H1 (cell line): Measurements from ENCODE around the gene GPC6. TPM values are rescaled to one million over a fixed set of nuclear protein-coding genes. Genes with fewer than 3 reads are reported as not detected.

ENCODE experiments used
- CTCF ChIA-PET: fragments of 300-600 bp; sonication (Branson Sonifier 250); formaldehyde crosslinking; loops from one replicate; lab custom pipeline; 2021; ENCODE audit not compliant: partially characterized antibody; lab: Charles Lee
- POLR2A ChIA-PET: fragments of 300-600 bp; sonication (Branson Sonifier 250); formaldehyde crosslinking; loops from one replicate; lab custom pipeline; 2021; ENCODE audit warnings: inconsistent platforms; ENCODE audit not compliant: partially characterized antibody; lab: Charles Lee
- DNase-seq, 2 experiments: peaks; one replicate each; pipeline versions ENCODE4 v3.0.0 to v3.0.0-alpha.2; 2010 to 2022; ENCODE audit warnings: low spot score in 2 of 2, low read depth in 1 of 2, mixed read lengths in 1 of 2
- FAIRE-seq: peaks from 2 replicates; lab custom pipeline; 2011; peaks lifted over from hg19 to GRCh38; lab: Jason Lieb, UNC
- H2AFZ ChIP-seq: 2 replicates; pipeline ENCODE4 v1.8.1; 2012; ENCODE audit warnings: low read length, inconsistent platforms
- H2AK5ac ChIP-seq: 2 replicates; pipeline ENCODE4 v1.6.1; 2013; ENCODE audit warnings: low read depth, low read length
- H2BK120ac ChIP-seq: replicated peaks from 2 replicates; pipeline ENCODE3; 2013; ENCODE audit warnings: low read depth, low read length, inconsistent platforms
- H2BK12ac ChIP-seq: 2 replicates; pipeline ENCODE4 v1.6.1; 2013; ENCODE audit warnings: low read depth, low read length
- H2BK15ac ChIP-seq: 2 replicates; pipeline ENCODE4 v1.6.1; 2013; ENCODE audit warnings: low read length
- H2BK20ac ChIP-seq: 2 replicates; pipeline ENCODE4 v1.6.1; 2013; ENCODE audit warnings: low read length
- H2BK5ac ChIP-seq: 2 replicates; pipeline ENCODE4 v1.6.1; 2013; ENCODE audit warnings: low read depth, low read length
- H3K14ac ChIP-seq: 2 replicates; pipeline ENCODE4 v1.6.1; 2013; ENCODE audit warnings: inconsistent platforms; ENCODE audit not compliant: insufficient read length
- H3K18ac ChIP-seq: 2 replicates; pipeline ENCODE4 v1.6.1; 2013; ENCODE audit warnings: low read length; ENCODE audit errors: extremely low read depth
- H3K23ac ChIP-seq: 2 replicates; pipeline ENCODE4 v1.6.1; 2013; ENCODE audit warnings: inconsistent platforms; ENCODE audit not compliant: insufficient read length
- H3K23me2 ChIP-seq: 2 replicates; pipeline ENCODE4 v1.6.1; 2013; ENCODE audit warnings: low read depth, low read length
- H3K27ac ChIP-seq: 2 replicates; pipeline ENCODE4 v1.6.1; 2011; ENCODE audit warnings: low read depth, low read length, inconsistent platforms
- H3K27me3 ChIP-seq, 4 experiments: replicated peaks in 1 of 4; 1 replicate in 1 of 4; 2 replicates in 3 of 4; pipeline versions ENCODE4 v1.6.1 to v1.8.1; 2011 to 2013; ENCODE audit warnings: low read length in 3 of 4, mild to moderate bottlenecking in 3 of 4, inconsistent platforms in 2 of 4, mixed read lengths in 2 of 4, moderate library complexity in 1 of 4; ENCODE audit not compliant: control insufficient read depth in 3 of 4, insufficient read depth in 3 of 4; ENCODE audit errors: extremely low read depth in 1 of 4
- H3K36me3 ChIP-seq, 4 experiments: 2 replicates each; pipeline versions ENCODE4 v1.6.1 to v1.8.1; 2011 to 2013; ENCODE audit warnings: mild to moderate bottlenecking in 4 of 4, low read length in 3 of 4, moderate library complexity in 2 of 4, control low read depth in 1 of 4, inconsistent platforms in 1 of 4; ENCODE audit not compliant: insufficient read depth in 4 of 4, control insufficient read depth in 2 of 4
- H3K4ac ChIP-seq: replicated peaks from 2 replicates; pipeline ENCODE3; 2013; ENCODE audit warnings: low read length, low read depth, mixed read lengths, inconsistent platforms; ENCODE audit not compliant: insufficient read length
- H3K4me1 ChIP-seq, 4 experiments: replicated peaks in 1 of 4; 1 replicate in 1 of 4; 2 replicates in 3 of 4; pipeline versions ENCODE4 v1.6.1 to v1.8.1; 2011 to 2013; ENCODE audit warnings: low read length in 3 of 4, inconsistent platforms in 2 of 4, mixed read lengths in 1 of 4; ENCODE audit not compliant: insufficient read depth in 4 of 4, control insufficient read depth in 3 of 4
- H3K4me2 ChIP-seq, 2 experiments: 2 replicates each; pipeline versions ENCODE4 v1.6.1 to v1.8.1; 2011 to 2013; ENCODE audit warnings: low read depth in 2 of 2, low read length in 2 of 2, control low read depth in 1 of 2, inconsistent platforms in 1 of 2, mild to moderate bottlenecking in 1 of 2; ENCODE audit not compliant: insufficient read depth in 1 of 2
- H3K4me3 ChIP-seq, 4 experiments: fragments of 200-600, 300-600 bp in 1 of 4; sonication (generic), shearing (Covaris generic), sonication (Bioruptor Twin) in 1 of 4; 2 replicates each; pipeline versions ENCODE4 v1.5.1 to v1.8.1; 2011 to 2016; ENCODE audit warnings: low read length in 4 of 4, low read depth in 3 of 4, control low read depth in 2 of 4, inconsistent platforms in 2 of 4, mild to moderate bottlenecking in 2 of 4, mixed read lengths in 1 of 4, moderate library complexity in 1 of 4; ENCODE audit not compliant: insufficient read depth in 2 of 4; ENCODE audit errors: extremely low read depth in 1 of 4
- H3K56ac ChIP-seq: replicated peaks from 2 replicates; pipeline ENCODE3; 2013; ENCODE audit warnings: low read depth, mild to moderate bottlenecking, mixed read lengths, low read length, inconsistent platforms; ENCODE audit not compliant: insufficient read length
- H3K79me1 ChIP-seq: 2 replicates; pipeline ENCODE4 v1.6.1; 2013; ENCODE audit warnings: low read depth, low read length, control low read depth
- H3K79me2 ChIP-seq, 2 experiments: 2 replicates each; pipeline versions ENCODE4 v1.6.1 to v1.8.1; 2012 to 2013; ENCODE audit warnings: low read length in 2 of 2, mild to moderate bottlenecking in 2 of 2, inconsistent platforms in 1 of 2; ENCODE audit not compliant: insufficient read depth in 2 of 2, control insufficient read depth in 1 of 2
- H3K9ac ChIP-seq, 4 experiments: replicated peaks in 1 of 4; 1 replicate in 1 of 4; 2 replicates in 3 of 4; pipeline versions ENCODE4 v1.6.1 to v1.8.1; 2011 to 2013; ENCODE audit warnings: low read depth in 3 of 4, low read length in 3 of 4, control low read depth in 2 of 4, mild to moderate bottlenecking in 2 of 4, moderate library complexity in 2 of 4, inconsistent platforms in 1 of 4; ENCODE audit errors: extremely low read depth in 1 of 4
- H3K9me3 ChIP-seq, 2 experiments: 2 replicates each; pipeline versions ENCODE4 v1.6.1 to v1.8.1; 2012 to 2013; ENCODE audit warnings: mild to moderate bottlenecking in 2 of 2, moderate library complexity in 2 of 2, control low read depth in 1 of 2, inconsistent platforms in 1 of 2, low read depth in 1 of 2, low read length in 1 of 2, mixed read lengths in 1 of 2; ENCODE audit not compliant: insufficient read depth in 2 of 2
- H4K20me1 ChIP-seq, 2 experiments: replicated peaks in 1 of 2; 2 replicates each; pipeline versions ENCODE3 to v1.8.1; 2011 to 2013; ENCODE audit warnings: inconsistent platforms in 2 of 2, low read length in 2 of 2, mild to moderate bottlenecking in 1 of 2; ENCODE audit not compliant: insufficient read depth in 2 of 2, control insufficient read depth in 1 of 2
- H4K5ac ChIP-seq: 2 replicates; pipeline ENCODE4 v1.6.1; 2013; ENCODE audit warnings: low read length, low read depth, mixed read lengths, inconsistent platforms; ENCODE audit not compliant: insufficient read length
- H4K8ac ChIP-seq: 2 replicates; pipeline ENCODE4 v1.8.0; 2013; ENCODE audit warnings: mild to moderate bottlenecking, moderate library complexity, low read length, inconsistent platforms; ENCODE audit not compliant: insufficient read depth; ENCODE audit errors: extremely low read depth
- H4K91ac ChIP-seq: replicated peaks from 2 replicates; pipeline ENCODE3; 2013; ENCODE audit warnings: low read length, mixed read lengths, inconsistent platforms; ENCODE audit not compliant: insufficient read length
- ATF2 ChIP-seq: IDR thresholded peaks from 2 replicates; pipeline ENCODE4 v1.6.1; 2012; ENCODE audit warnings: low read length, inconsistent platforms
- CHD1 ChIP-seq: IDR thresholded peaks from 2 replicates; pipeline ENCODE4 v1.6.1; 2012; ENCODE audit warnings: low read depth, low read length, improper control_type of control experiment
- CTCF ChIP-seq, 3 experiments: IDR thresholded peaks; 1 replicate in 2 of 3; 2 replicates in 1 of 3; pipeline versions ENCODE4 v1.5.1 to v1.6.1; 2011; ENCODE audit warnings: low read length in 3 of 3, mild to moderate bottlenecking in 3 of 3, inconsistent platforms in 2 of 3, low read depth in 1 of 3, moderate library complexity in 1 of 3; ENCODE audit not compliant: insufficient read depth in 1 of 3; ENCODE audit errors: control extremely low read depth in 1 of 3
- HDAC6 ChIP-seq: IDR thresholded peaks from one replicate; pipeline ENCODE4 v1.7.1; 2012; ENCODE audit warnings: low read depth, mild to moderate bottlenecking, inconsistent platforms, low read length, moderate library complexity
- KDM1A ChIP-seq: fragments of 200-600, 300-600 bp; sonication (generic); IDR thresholded peaks from 2 replicates; pipeline ENCODE4 v1.7.1; 2016; ENCODE audit warnings: mild to moderate bottlenecking, low read length, borderline replicate concordance
- RXRA ChIP-seq: IDR thresholded peaks from 2 replicates; pipeline ENCODE4 v1.6.1; 2011; ENCODE audit warnings: low read depth, mild to moderate bottlenecking, low read length, moderate library complexity; ENCODE audit not compliant: insufficient read depth
- SAP30 ChIP-seq: fragments of 300-600 bp; sonication (generic); IDR thresholded peaks from 2 replicates; pipeline ENCODE4 v1.7.1; 2012; ENCODE audit warnings: low read length, moderate library complexity, mild to moderate bottlenecking, inconsistent platforms; ENCODE audit not compliant: insufficient read depth, insufficient replicate concordance
- SIRT6 ChIP-seq: IDR thresholded peaks from one replicate; pipeline ENCODE4 v1.7.1; 2012; ENCODE audit warnings: low read length, inconsistent platforms
- SIX5 ChIP-seq: IDR thresholded peaks from 2 replicates; pipeline ENCODE4 v1.6.1; 2011; ENCODE audit warnings: mild to moderate bottlenecking, low read depth, low read length
- ZNF274 ChIP-seq: IDR thresholded peaks from 2 replicates; pipeline ENCODE4 v1.7.0; 2012; ENCODE audit warnings: low read length, borderline replicate concordance; ENCODE audit errors: extremely low read depth
- WGBS, 2 experiments: shearing (Covaris generic) in 1 of 2; methylation state at CpG; one replicate each; pipeline versions ENCODE4 v1.1.6 to v1.1.7; 2013 to 2015; ENCODE audit warnings: low lambda C conversion rate in 2 of 2, mixed read lengths in 2 of 2, inconsistent platforms in 1 of 2, low coverage in 1 of 2, missing lambda C conversion rate in 1 of 2; ENCODE audit not compliant: insufficient replicate concordance in 2 of 2, insufficient coverage in 1 of 2, insufficient read length in 1 of 2; ENCODE audit errors: extremely low coverage in 1 of 2, missing lambda C conversion rate in 1 of 2; 5-methylcytosine and 5-hydroxymethylcytosine counted together
- polyA plus RNA-seq, 7 experiments: library from polyadenylated mRNA; depleted of rRNA in 3 of 7; stranded (reverse) in 5 of 7; unstranded in 2 of 7; fragments of >200 nt in 5 of 7; fragments of 200-250 nt in 2 of 7; gene quantifications; 1 replicate in 5 of 7; 2 replicates in 1 of 7; 4 replicates in 1 of 7; pipeline versions ENCODE4 v1.2.1 to v1.2.3, GENCODE V29; 2011 to 2013; ENCODE audit warnings: missing spikeins in 2 of 7, mixed read lengths in 2 of 7
- total RNA-seq: library from RNA; stranded (reverse); fragmentation: NEBNext Ultra II Directional; extraction: Animal tissue kit (Norgen Biotek cat#: 25700); gene quantifications from 2 replicates; pipeline ENCODE4 v1.2.1, GENCODE V29; 2021

The GPC6 gene
- total and polyA plus RNA-seq, 2 of the 8 experiments (the other 6 are each of a cell fraction or from before 2014, with no cell fraction given) = 5.4 to 12.0 TPM

- DNase-seq (no peak), FAIRE-seq (no peak)
- Histone ChIP-seq H4K8ac (no peak overlapping the region), H3K79me1 (no peaks in the 10 kb centered on the region), H3K4me1 (peaks cover 0 to 2% (median 0%) of the 10 kb centered on the region in 4 experiments; a peak in 1 of 7 replicates), H2BK5ac (no peak overlapping the region), H3K9me3 (no peaks in the 10 kb centered on the region), H3K27ac (no peak overlapping the region), H2BK120ac (no peak overlapping the region), H2BK12ac (no peak overlapping the region), H3K4ac (no peak overlapping the region), H3K23ac (no peak overlapping the region), H4K20me1 (peaks cover 0 to 2% of the 10 kb centered on the region in 2 experiments), H3K18ac (no peak overlapping the region), H3K14ac (no peak overlapping the region), H3K27me3 (no peaks in the 10 kb centered on the region), H3K4me2 (no peak overlapping the region), H3K23me2 (no peaks in the 10 kb centered on the region), H2AK5ac (no peak overlapping the region), H3K56ac (no peak overlapping the region), H3K79me2 (no peaks in the 10 kb centered on the region), H2AFZ (no peak overlapping the region), H3K36me3 (no peaks in the 10 kb centered on the region), H3K9ac (no peak overlapping the region), H2BK20ac (no peak overlapping the region), H2BK15ac (no peak overlapping the region), H4K5ac (no peak overlapping the region), H3K4me3 (no peak overlapping the region), H4K91ac (no peak overlapping the region)
- CTCF ChIA-PET = interaction anchor here (0.6 to 5.1 kb wide), 3 partner anchors 14 to 233 kb away, joined by 3 to 33 read pairs (median 3); no protein-coding TSS in a partner anchor
- WGBS, 2 experiments = 89% methylated on average over 4 of the region's 4 CpGs; no CpG with 5 or more reads in 1 of the 2 experiments
- POLR2A ChIA-PET = no interaction called here
- TF ChIP-seq RXRA (no peak), SAP30 (no peak), HDAC6 (no peak), CTCF (IDR thresholded peaks at IDR 0.05; ENCODE audit: control extremely low read depth in 1 of 3, insufficient read depth in 1 of 3, low read depth in 1 of 3, low read length in 3 of 3) (no peak), ZNF274 (no peak), CHD1 (no peak), SIX5 (no peak), KDM1A (no peak), ATF2 (no peak), SIRT6 (no peak)
These were observed 901.8 kb downstream of the GPC6 start for GRCh38 chr13:94128430-94128829.
